ENCODE measurements around the gene WDFY1.

Gene WDFY1

GRCh38 chr2:223841436-223842190 lies 103.5 kb downstream of the WDFY1 start:
- TF ChIP-seq CTCF (IDR thresholded peaks at IDR 0.05; ENCODE audit: low read depth, low read length) = no peak
- no peak overlapping the region for H3K4me3 ChIP-seq (replicated peaks in 1 of 2; ENCODE audit: low read depth in 2 of 2, low read length in 2 of 2)
- DNase-seq (ENCODE audit: low read depth in 2 of 2) = no peak

- TF ChIP-seq CTCF (IDR thresholded peaks at IDR 0.05; ENCODE audit: low read depth, low read length) = no peak
- H3K4me3 ChIP-seq (replicated peaks in 1 of 2; ENCODE audit: low read depth in 2 of 2, low read length in 2 of 2) = peak within 1 kb of the TSS; percentile 71 to 75
- peak; percentile 50 to 56 for DNase-seq (ENCODE audit: low read depth in 2 of 2)
These were observed 107.7 kb downstream of the WDFY1 start, which contains the start of gene AP1S3 for GRCh38 chr2:223837287-223838061. AP1S3 (minus strand) TSS chr2:223837582; CDS start chr2:223837450, 132 bp downstream.

GRCh38 chr2:223835701-223836532 lies 109.2 kb downstream of the WDFY1 start:
- DNase-seq (ENCODE audit: low read depth in 2 of 2) = no peak
- no peak overlapping the region for H3K4me3 ChIP-seq (replicated peaks in 1 of 2; ENCODE audit: low read depth in 2 of 2, low read length in 2 of 2)
- no peak for TF ChIP-seq CTCF (IDR thresholded peaks at IDR 0.05; ENCODE audit: low read depth, low read length)

GRCh38 chr2:223834431-223834830 lies 110.7 kb downstream of the WDFY1 start:
- no peak for TF ChIP-seq CTCF (IDR thresholded peaks at IDR 0.05; ENCODE audit: low read depth, low read length)
- no peak for DNase-seq (ENCODE audit: low read depth in 2 of 2)
- H3K4me3 ChIP-seq (replicated peaks in 1 of 2; ENCODE audit: low read depth in 2 of 2, low read length in 2 of 2) = no peak overlapping the region

GRCh38 chr2:223832241-223832903 lies 112.8 kb downstream of the WDFY1 start:
- H3K4me3 ChIP-seq (replicated peaks in 1 of 2; ENCODE audit: low read depth in 2 of 2, low read length in 2 of 2) = no peak overlapping the region
- no peak for DNase-seq (ENCODE audit: low read depth in 2 of 2)
- no peak for TF ChIP-seq CTCF (IDR thresholded peaks at IDR 0.05; ENCODE audit: low read depth, low read length)

GRCh38 chr2:223829128-223829527 lies 116.0 kb downstream of the WDFY1 start:
- no peak overlapping the region for H3K4me3 ChIP-seq (replicated peaks in 1 of 2; ENCODE audit: low read depth in 2 of 2, low read length in 2 of 2)
- no peak for DNase-seq (ENCODE audit: low read depth in 2 of 2)
- TF ChIP-seq CTCF (IDR thresholded peaks at IDR 0.05; ENCODE audit: low read depth, low read length) = no peak
